A549 treated with AZD9567 at 1 μM for 4 hours (cell line): Measurements from ENCODE around the gene CRIP1. TPM values are rescaled to one million over a fixed set of nuclear protein-coding genes. Genes with fewer than 3 reads are reported as not detected.

Source experiments
- total RNA-seq: library from RNA; stranded (reverse); fragments of 200-300 nt; extraction: Qiagen RNA extraction; gene quantifications from 5 replicates; pipeline ENCODE4 v1.2.3, GENCODE V29; 2022; ENCODE audit not compliant: insufficient read depth

Gene CRIP1, protein sequence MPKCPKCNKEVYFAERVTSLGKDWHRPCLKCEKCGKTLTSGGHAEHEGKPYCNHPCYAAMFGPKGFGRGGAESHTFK
- 1,826 to 2,202 TPM (median 1,909 TPM) in 5 replicates for total RNA-seq

GRCh38 chr14:105486163-105486973, at the start of gene CRIP1:
Gene CRIP1 (plus strand): TSS chr14:105486886. CDS start chr14:105487260, 374 bp downstream.

GRCh38 chr14:105474483-105475268, 12.0 kb upstream of the CRIP1 start, which contains the start of gene CRIP2:
Gene CRIP2 (plus strand): TSS chr14:105474821. CDS start chr14:105474863, 42 bp downstream.

GRCh38 chr14:105490572-105491365, 4.1 kb downstream of the CRIP1 start, which contains the start of gene TEDC1:
Gene TEDC1 (plus strand): TSS chr14:105491246. CDS start chr14:105491376, 130 bp downstream.

GRCh38 chr14:105525861-105526775, 39.4 kb downstream of the CRIP1 start, which contains the start of gene TMEM121:
Gene TMEM121 (plus strand): TSS chr14:105526583. CDS start chr14:105528835, 2,252 bp downstream.

Other genes with a start within 250 kb of the CRIP1 start
- gene BTBD6, start 238.4 kb upstream of the CRIP1 start, total RNA-seq = 33.0 to 44.5 TPM (median 41.2 TPM) in 5 replicates
- gene BRF1, start 185.9 kb upstream of the CRIP1 start, total RNA-seq = 25.8 to 30.0 TPM (median 28.8 TPM) in 5 replicates
- gene PACS2, start 172.1 kb upstream of the CRIP1 start, total RNA-seq = 23.7 to 29.4 TPM (median 27.7 TPM) in 5 replicates
- gene TEX22, start 88.3 kb upstream of the CRIP1 start, total RNA-seq = 0.20 to 1.1 TPM (median 0.27 TPM) in 4 of 5 replicates, not detected in the other
- gene MTA1, start 67.1 kb upstream of the CRIP1 start, total RNA-seq = 46.5 to 86.8 TPM (median 83.5 TPM) in 5 replicates
- 118 to 201 TPM (median 197 TPM) in 5 replicates for gene CRIP2, start 12.1 kb upstream of the CRIP1 start, total RNA-seq
- 24.6 to 53.4 TPM (median 47.1 TPM) in 5 replicates for gene TEDC1, start 4.4 kb downstream of the CRIP1 start, total RNA-seq
- 2.7 to 10.3 TPM (median 7.8 TPM) in 5 replicates for gene TMEM121, start 39.7 kb downstream of the CRIP1 start, total RNA-seq